ENCODE results near the gene DNAI4. TPM values are rescaled to one million over a fixed set of nuclear protein-coding genes. Genes with fewer than 3 reads are reported as not detected.

DNAI4 gene
- total RNA-seq, 1 experiment from 2014 or later: 3.9 TPM

- no TSS peak for BruUV-seq (replicated peaks)
- no peak overlapping the region for H3K27ac ChIP-seq (ENCODE audit: low read depth, low read length)
- H3K27me3 ChIP-seq (ENCODE audit: insufficient read depth, low read length): no peaks in the 10 kb centered on the region
- intact Hi-C loops (cut with micrococcal nuclease): no loop called here
- H4K20me1 ChIP-seq (ENCODE audit: insufficient read depth): no peaks in the 10 kb centered on the region
- H3K9me3 ChIP-seq (ENCODE audit: control insufficient read depth in 1 of 2, insufficient read depth in 1 of 2, low read depth in 1 of 2, low read length in 2 of 2): no peaks in the 10 kb centered on the region
- no peak overlapping the region for H3K4me3 ChIP-seq (replicated peaks in 1 of 2; ENCODE audit: low read depth in 1 of 2, low read length in 2 of 2)
- ChIA-PET POLR2A (no interaction called here), CTCF (no interaction called here), RAD21 (ENCODE audit: low non-redundant PET in 1 of 2, low total read pairs in 2 of 2, uncharacterized antibody in 2 of 2, unreplicated experiment in 2 of 2) (no interaction called here)
- no peak overlapping the region for H3K4me2 ChIP-seq (ENCODE audit: low read length)
- H3K4me1 ChIP-seq (ENCODE audit: control insufficient read depth in 1 of 2, insufficient read depth in 2 of 2, low read length in 2 of 2): no peaks in the 10 kb centered on the region
- H3K9ac ChIP-seq (ENCODE audit: low read length): no peak overlapping the region
- no peaks in the 10 kb centered on the region for H3K36me3 ChIP-seq (ENCODE audit: control insufficient read depth in 1 of 2, insufficient read depth in 2 of 2, low read length in 2 of 2)
- DNase-seq (ENCODE audit: low read depth, low spot score) (no peak), ATAC-seq (no peak)
- H3K79me2 ChIP-seq (ENCODE audit: insufficient read depth, low read length): no peaks in the 10 kb centered on the region
- TF ChIP-seq, protein P1, sequence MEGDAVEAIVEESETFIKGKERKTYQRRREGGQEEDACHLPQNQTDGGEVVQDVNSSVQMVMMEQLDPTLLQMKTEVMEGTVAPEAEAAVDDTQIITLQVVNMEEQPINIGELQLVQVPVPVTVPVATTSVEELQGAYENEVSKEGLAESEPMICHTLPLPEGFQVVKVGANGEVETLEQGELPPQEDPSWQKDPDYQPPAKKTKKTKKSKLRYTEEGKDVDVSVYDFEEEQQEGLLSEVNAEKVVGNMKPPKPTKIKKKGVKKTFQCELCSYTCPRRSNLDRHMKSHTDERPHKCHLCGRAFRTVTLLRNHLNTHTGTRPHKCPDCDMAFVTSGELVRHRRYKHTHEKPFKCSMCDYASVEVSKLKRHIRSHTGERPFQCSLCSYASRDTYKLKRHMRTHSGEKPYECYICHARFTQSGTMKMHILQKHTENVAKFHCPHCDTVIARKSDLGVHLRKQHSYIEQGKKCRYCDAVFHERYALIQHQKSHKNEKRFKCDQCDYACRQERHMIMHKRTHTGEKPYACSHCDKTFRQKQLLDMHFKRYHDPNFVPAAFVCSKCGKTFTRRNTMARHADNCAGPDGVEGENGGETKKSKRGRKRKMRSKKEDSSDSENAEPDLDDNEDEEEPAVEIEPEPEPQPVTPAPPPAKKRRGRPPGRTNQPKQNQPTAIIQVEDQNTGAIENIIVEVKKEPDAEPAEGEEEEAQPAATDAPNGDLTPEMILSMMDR (IDR thresholded peaks at IDR 0.05 in 2 of 3, conservative IDR thresholded peaks at IDR 0.05 in 1 of 3; ENCODE audit: borderline replicate concordance in 1 of 3, insufficient read depth in 1 of 3, low read depth in 2 of 3, low read length in 2 of 3): no peak
- TF ChIP-seq EZH2phosphoT487 (IDR thresholded peaks at IDR 0.05; ENCODE audit: borderline replicate concordance) (no peak), TCF7L2 (IDR thresholded peaks at IDR 0.05; ENCODE audit: borderline replicate concordance, extremely low read depth, insufficient read depth, insufficient read length) (no peak), SP1 (IDR thresholded peaks at IDR 0.05; ENCODE audit: low read depth) (no peak), EZH2 (IDR thresholded peaks at IDR 0.05) (no peak), ZNF274 (IDR thresholded peaks at IDR 0.05; ENCODE audit: low read depth, low read length) (no peak), FOSL1 (IDR thresholded peaks at IDR 0.05; ENCODE audit: low read depth) (no peak), SRF (IDR thresholded peaks at IDR 0.05; ENCODE audit: low read depth) (no peak), EGR1 (IDR thresholded peaks at IDR 0.05; ENCODE audit: low read depth) (no peak), YY1 (IDR thresholded peaks at IDR 0.05; ENCODE audit: extremely low read depth, insufficient replicate concordance, low read depth, low read length) (no peak), SIN3A (IDR thresholded peaks at IDR 0.05; ENCODE audit: low read depth) (no peak)
- TF ChIP-seq, protein P2, sequence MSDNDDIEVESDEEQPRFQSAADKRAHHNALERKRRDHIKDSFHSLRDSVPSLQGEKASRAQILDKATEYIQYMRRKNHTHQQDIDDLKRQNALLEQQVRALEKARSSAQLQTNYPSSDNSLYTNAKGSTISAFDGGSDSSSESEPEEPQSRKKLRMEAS (IDR thresholded peaks at IDR 0.05): no peak
- no peaks in the 10 kb centered on the region for H3K9me2 ChIP-seq (ENCODE audit: insufficient read depth)
- H2AFZ ChIP-seq (ENCODE audit: low read depth, low read length, poor library complexity, severe bottlenecking): no peak overlapping the region
Measured at GRCh38 chr1:66876664-66877063, 48.0 kb downstream of the DNAI4 start.
